ENCODE results near the gene RAB33B. TPM values are rescaled to one million over a fixed set of nuclear protein-coding genes. Genes with fewer than 3 reads are reported as not detected.
A peak's percentile ranks its signal among the peaks of the same experiment; 100 is the strongest.
"Not testable (repeated sequence)": the region's sequence is repeated elsewhere in the genome, so short reads cannot be mapped to it uniquely, and the experiment has no call there.

Gene RAB33B
- total RNA-seq, 1 donor from 2014 or later: 9.8 TPM

DNA sequence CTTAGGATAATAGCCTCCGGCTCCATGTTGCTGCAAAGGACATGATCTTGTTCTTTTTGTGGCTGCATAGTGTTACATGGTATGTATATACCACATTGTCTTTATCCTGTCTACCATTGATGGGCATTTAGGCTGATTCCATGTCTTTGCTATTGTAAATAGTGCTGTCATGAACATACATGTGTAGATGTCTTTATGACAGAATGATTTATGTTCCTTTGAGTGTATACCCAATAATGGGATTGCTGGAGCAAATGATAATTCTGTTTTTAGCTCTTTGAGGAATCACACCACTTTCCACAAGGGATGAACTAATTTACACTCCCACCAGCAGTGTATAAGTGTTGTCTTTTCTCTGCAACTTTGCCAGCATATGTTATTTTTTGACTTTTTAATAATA is 4.6 kb downstream of the RAB33B start:
- H3K9me3 ChIP-seq: no peaks in the 10 kb centered on the region
- no peak overlapping the region for H3K4me3 ChIP-seq
- intact Hi-C loops (cut with DNase I): no loop called here
- peaks cover 38% of the 10 kb centered on the region for H3K4me1 ChIP-seq
- H3K36me3 ChIP-seq: no peaks in the 10 kb centered on the region
- ATAC-seq (no peak), DNase-seq (no peak)
- no peak overlapping the region for H3K27ac ChIP-seq
- no peaks in the 10 kb centered on the region for H3K27me3 ChIP-seq
- TF ChIP-seq CTCF (IDR thresholded peaks at IDR 0.05): no peak

DNA sequence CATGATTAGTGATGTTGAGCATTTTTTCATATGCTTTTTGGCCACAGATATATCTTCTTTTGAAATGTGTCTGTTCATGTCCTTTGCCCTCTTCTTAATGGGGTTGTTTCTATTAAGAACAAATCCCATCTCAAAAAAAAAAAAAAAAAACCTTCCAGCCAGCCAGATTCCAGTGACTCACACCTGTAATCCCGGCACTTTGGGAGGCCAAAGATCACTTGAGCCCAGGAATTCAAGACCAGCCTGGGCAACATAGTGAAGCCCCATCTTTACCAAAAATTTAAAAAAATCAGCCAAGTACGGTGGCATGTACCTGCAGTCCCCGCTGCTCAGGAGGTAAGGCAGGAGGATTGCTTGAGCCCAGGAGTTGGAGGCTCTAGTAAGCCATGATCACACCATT is 5.1 kb downstream of the RAB33B start:
- TF ChIP-seq CTCF (IDR thresholded peaks at IDR 0.05): no peak
- H3K9me3 ChIP-seq: no peaks in the 10 kb centered on the region
- no peaks in the 10 kb centered on the region for H3K36me3 ChIP-seq
- no peak overlapping the region for H3K4me3 ChIP-seq
- no peak overlapping the region for H3K27ac ChIP-seq
- DNase-seq (no peak), ATAC-seq (no peak)
- H3K27me3 ChIP-seq: no peaks in the 10 kb centered on the region
- peaks cover 38% of the 10 kb centered on the region for H3K4me1 ChIP-seq
- intact Hi-C loops (cut with DNase I): no loop called here

- H3K27me3 ChIP-seq: no peaks in the 10 kb centered on the region
- no peaks in the 10 kb centered on the region for H3K9me3 ChIP-seq
- no peak for TF ChIP-seq CTCF (IDR thresholded peaks at IDR 0.05)
- DNase-seq (no peak), ATAC-seq (no peak)
- no peak overlapping the region for H3K27ac ChIP-seq
- no peak overlapping the region for H3K4me3 ChIP-seq
- H3K4me1 ChIP-seq: peaks cover 30% of the 10 kb centered on the region
- H3K36me3 ChIP-seq: no peaks in the 10 kb centered on the region
- intact Hi-C loops (cut with DNase I): no loop called here
These were observed 6.6 kb downstream of the RAB33B start for GRCh38 chr4:139460565-139460964.

- TF ChIP-seq CTCF (IDR thresholded peaks at IDR 0.05): no peak
- no peaks in the 10 kb centered on the region for H3K27me3 ChIP-seq
- H3K9me3 ChIP-seq: no peaks in the 10 kb centered on the region
- ATAC-seq (peak; percentile 66), DNase-seq (no peak)
- intact Hi-C loops (cut with DNase I): no loop called here
- H3K36me3 ChIP-seq: no peaks in the 10 kb centered on the region
- peaks cover 24% of the 10 kb centered on the region for H3K4me1 ChIP-seq
- no peak overlapping the region for H3K4me3 ChIP-seq
- no peak overlapping the region for H3K27ac ChIP-seq
These were observed 7.2 kb downstream of the RAB33B start for GRCh38 chr4:139461022-139461628.

DNA sequence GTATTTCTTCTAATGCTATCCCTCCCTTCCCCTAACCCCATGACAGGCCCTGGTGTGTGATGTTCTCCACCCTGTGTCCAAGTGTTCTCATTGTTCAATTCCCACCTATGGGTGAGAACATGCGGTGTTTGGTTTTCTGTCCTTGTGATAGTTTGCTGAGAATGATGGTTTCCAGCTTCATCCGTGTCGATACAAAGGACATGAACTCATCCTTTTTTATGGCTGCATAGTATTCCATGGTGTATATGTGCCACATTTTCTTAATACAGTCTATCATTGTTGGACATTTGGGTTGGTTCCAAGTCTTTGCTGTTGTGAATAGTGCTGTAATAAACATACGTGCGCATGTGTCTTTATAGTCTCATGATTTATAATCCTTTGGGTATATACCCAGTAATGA is 10.6 kb downstream of the RAB33B start:
- H3K36me3 ChIP-seq; intact Hi-C loops (cut with DNase I); H3K4me3 ChIP-seq; H3K27me3 ChIP-seq; H3K4me1 ChIP-seq; DNase-seq; H3K9me3 ChIP-seq; H3K27ac ChIP-seq; ATAC-seq: not testable (repeated sequence)

DNA sequence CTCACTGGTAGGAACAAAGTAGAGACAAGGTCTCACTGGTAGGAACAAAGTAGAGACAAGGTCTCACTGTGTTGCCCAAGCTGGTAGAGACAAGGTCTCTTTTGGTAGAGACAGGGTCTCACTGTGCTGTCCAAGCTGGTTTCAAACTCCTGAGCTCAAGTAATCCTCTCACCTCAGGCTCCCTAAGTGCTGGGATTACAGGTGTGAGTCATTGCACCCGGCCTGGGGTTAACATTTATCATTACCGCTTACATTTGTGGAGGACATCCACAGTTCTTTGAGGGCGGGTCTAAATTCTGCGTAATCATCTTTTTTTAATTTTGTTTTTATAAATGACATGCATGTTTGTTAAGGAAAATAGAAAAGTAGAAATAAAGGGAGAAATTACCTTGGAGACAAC is 12.0 kb downstream of the RAB33B start:
- peaks cover 6% of the 10 kb centered on the region for H3K9me3 ChIP-seq
- TF ChIP-seq CTCF (IDR thresholded peaks at IDR 0.05): no peak
- H3K4me3 ChIP-seq: no peak overlapping the region
- H3K27me3 ChIP-seq: no peaks in the 10 kb centered on the region
- H3K27ac ChIP-seq: no peak overlapping the region
- DNase-seq (no peak), ATAC-seq (no peak)
- H3K36me3 ChIP-seq: no peaks in the 10 kb centered on the region
- H3K4me1 ChIP-seq: no peaks in the 10 kb centered on the region
- intact Hi-C loops (cut with DNase I): no loop called here

DNA sequence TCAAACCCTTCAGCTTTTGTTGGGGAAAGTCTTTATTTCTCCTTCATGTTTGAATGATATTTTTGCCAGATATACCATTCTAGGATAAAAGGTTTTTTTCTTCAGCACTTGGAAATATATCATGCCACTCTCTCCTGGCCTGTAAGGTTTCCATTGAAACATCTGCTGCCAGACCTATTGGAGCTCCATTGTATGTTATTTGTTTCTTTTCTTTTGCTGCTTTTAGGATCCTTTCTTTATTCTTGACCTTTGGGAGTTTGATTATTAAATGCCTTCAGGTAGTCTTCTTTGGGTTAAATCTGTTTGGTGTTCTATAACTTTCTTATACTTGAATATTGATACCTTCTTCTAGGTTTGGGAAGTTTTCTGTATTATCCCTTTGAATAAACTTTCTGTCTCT is 14.8 kb downstream of the RAB33B start:
- ATAC-seq; H3K4me3 ChIP-seq; H3K27ac ChIP-seq; H3K9me3 ChIP-seq; H3K27me3 ChIP-seq; DNase-seq; H3K36me3 ChIP-seq; H3K4me1 ChIP-seq; intact Hi-C loops (cut with DNase I): not testable (repeated sequence)
